ENCODE measurements around the gene NFASC. TPM values are rescaled to one million over a fixed set of nuclear protein-coding genes. Genes with fewer than 3 reads are reported as not detected.

The NFASC gene
- total RNA-seq, 1 donor from 2014 or later = 0.18 TPM

GRCh38 chr1:204960306-204961125 lies 89.9 kb downstream of the NFASC start:
- H3K27me3 Mint-ChIP-seq (ENCODE audit: low read depth) = peaks cover 18% of the 10 kb centered on the region
- H3K27ac Mint-ChIP-seq = no peak overlapping the region
- DNase-seq (ENCODE audit: low spot score) = no peak
- H3K4me1 Mint-ChIP-seq (ENCODE audit: low read depth) = no peaks in the 10 kb centered on the region
- H3K4me3 Mint-ChIP-seq (ENCODE audit: low read depth) = no peak overlapping the region
- intact Hi-C loops (cut with micrococcal nuclease) = no loop called here
- no peaks in the 10 kb centered on the region for H3K9me3 Mint-ChIP-seq
- H3K36me3 Mint-ChIP-seq (ENCODE audit: low read depth) = no peaks in the 10 kb centered on the region

DNA sequence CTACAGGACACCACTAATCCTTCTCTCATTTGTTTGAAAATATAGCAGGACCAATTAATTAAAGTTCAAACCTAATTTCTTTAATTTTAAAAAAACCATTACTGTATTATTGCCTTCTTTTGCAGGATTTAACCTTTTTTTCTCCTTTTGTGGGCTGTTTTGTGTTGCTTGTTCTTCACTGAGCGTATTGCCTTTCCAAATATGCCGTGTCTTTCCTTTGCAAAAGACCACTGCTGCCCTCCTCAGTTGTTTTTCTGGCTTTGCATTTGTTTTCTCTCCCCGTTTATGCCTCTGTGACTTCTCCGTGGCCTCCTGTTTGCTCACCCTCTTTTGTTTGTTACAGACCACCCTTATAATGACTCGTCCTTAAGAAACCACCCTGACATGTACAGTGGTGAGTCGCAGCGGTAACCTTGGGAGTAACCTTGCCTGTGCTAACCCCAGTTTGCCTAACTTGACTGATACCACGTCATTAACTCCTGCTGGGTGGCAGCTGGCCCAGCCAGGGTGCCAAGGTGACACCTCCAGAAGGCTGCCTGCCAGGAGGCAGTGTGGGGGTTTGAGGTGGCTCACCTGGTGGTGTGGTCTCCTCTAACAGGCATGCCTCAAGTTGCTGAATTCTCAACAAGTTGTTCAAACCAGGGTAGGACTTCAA lies 91.2 kb downstream of the NFASC start:
- intact Hi-C loops (cut with micrococcal nuclease) = no loop called here
- Mint-ChIP-seq H3K4me3 (ENCODE audit: low read depth) (no peak overlapping the region), H3K9me3 (no peaks in the 10 kb centered on the region), H3K4me1 (ENCODE audit: low read depth) (no peaks in the 10 kb centered on the region), H3K36me3 (ENCODE audit: low read depth) (no peaks in the 10 kb centered on the region), H3K27me3 (ENCODE audit: low read depth) (peaks cover 15% of the 10 kb centered on the region), H3K27ac (no peak overlapping the region)
- DNase-seq (ENCODE audit: low spot score) = no peak

DNA sequence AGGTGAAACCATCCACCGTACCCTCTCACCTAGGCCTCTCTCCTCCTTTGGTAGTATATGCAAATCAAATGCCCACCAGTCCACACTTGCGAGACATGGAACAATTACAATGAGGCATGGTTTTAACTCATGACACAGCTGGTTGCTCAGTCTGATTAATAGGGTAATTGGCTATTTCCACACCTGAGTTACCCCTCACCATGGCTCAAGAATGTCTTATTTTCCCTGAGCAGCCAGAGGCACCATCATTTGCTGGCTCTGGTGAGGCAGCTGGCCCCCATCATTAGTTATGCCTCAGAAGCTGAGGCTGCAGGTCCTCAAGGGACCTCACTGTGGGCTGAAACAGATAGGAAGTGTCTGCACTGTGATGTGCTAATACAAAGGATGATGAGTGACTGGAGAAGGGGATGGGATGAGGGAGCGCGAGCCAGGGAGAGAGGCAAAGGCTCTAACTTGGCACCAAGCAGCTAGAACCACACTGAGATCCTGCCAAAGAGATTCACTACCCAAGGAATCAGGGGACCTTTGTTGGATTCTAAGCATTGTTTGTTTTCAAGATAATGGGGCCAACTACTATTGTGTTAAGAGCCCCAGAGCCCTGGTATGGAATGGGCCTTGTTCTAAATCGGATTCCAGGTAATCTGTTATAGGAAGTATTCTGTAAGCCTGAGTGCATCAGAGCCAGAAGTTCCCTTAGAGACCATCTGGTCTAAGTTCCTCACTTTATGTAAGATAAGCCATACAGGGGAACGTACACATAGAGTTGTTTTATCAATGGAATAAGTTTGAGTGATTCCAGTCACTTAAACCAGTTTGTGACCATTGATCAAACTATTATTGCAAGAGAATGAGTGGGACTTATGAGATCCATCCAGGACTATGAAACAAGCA lies 92.3 kb downstream of the NFASC start:
- intact Hi-C loops (cut with micrococcal nuclease) = no loop called here
- H3K4me1 Mint-ChIP-seq (ENCODE audit: low read depth) = no peaks in the 10 kb centered on the region
- H3K27me3 Mint-ChIP-seq (ENCODE audit: low read depth) = peaks cover 13% of the 10 kb centered on the region
- H3K27ac Mint-ChIP-seq = no peak overlapping the region
- H3K4me3 Mint-ChIP-seq (ENCODE audit: low read depth) = no peak overlapping the region
- DNase-seq (ENCODE audit: low spot score) = no peak
- no peaks in the 10 kb centered on the region for H3K36me3 Mint-ChIP-seq (ENCODE audit: low read depth)
- H3K9me3 Mint-ChIP-seq = no peaks in the 10 kb centered on the region

- H3K27me3 Mint-ChIP-seq (ENCODE audit: low read depth) = peaks cover 18% of the 10 kb centered on the region
- no peaks in the 10 kb centered on the region for H3K4me1 Mint-ChIP-seq (ENCODE audit: low read depth)
- no peak overlapping the region for H3K27ac Mint-ChIP-seq
- DNase-seq (ENCODE audit: low spot score) = no peak
- no peak overlapping the region for H3K4me3 Mint-ChIP-seq (ENCODE audit: low read depth)
- H3K9me3 Mint-ChIP-seq = no peaks in the 10 kb centered on the region
- H3K36me3 Mint-ChIP-seq (ENCODE audit: low read depth) = no peaks in the 10 kb centered on the region
- intact Hi-C loops (cut with micrococcal nuclease) = no loop called here
Observed at GRCh38 chr1:204967451-204967850, 96.8 kb downstream of the NFASC start.

GRCh38 chr1:204968135-204968534 lies 97.5 kb downstream of the NFASC start:
- Mint-ChIP-seq H3K4me1 (ENCODE audit: low read depth) (no peaks in the 10 kb centered on the region), H3K4me3 (ENCODE audit: low read depth) (no peak overlapping the region), H3K27ac (no peak overlapping the region), H3K27me3 (ENCODE audit: low read depth) (peaks cover 19% of the 10 kb centered on the region), H3K9me3 (no peaks in the 10 kb centered on the region), H3K36me3 (ENCODE audit: low read depth) (no peaks in the 10 kb centered on the region)
- no peak for DNase-seq (ENCODE audit: low spot score)
- intact Hi-C loops (cut with micrococcal nuclease) = no loop called here

- H3K9me3 Mint-ChIP-seq = no peaks in the 10 kb centered on the region
Observed at GRCh38 chr1:204968951-204969350, 98.3 kb downstream of the NFASC start.

DNA sequence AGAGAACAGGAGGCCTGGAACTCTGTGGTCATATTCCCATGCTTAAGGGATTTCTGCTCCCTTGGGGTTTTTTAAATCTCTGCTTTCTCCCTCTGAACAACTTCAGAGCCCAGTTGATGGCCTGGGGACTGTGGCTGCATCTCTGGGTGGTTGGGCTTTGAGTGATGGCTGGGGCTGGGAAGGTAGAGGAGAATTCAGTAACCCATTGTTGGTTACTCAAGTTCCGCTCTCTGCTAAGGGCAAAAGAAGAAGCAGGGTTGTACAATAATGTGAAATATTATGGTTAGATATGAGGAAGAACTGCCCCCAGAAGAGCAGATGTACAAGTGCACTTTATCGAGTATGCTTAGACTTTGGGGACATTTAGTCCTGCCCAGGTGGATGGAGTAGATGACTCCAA lies 100.3 kb downstream of the NFASC start:
- Mint-ChIP-seq H3K4me3 (ENCODE audit: low read depth) (no peak overlapping the region), H3K9me3 (no peaks in the 10 kb centered on the region), H3K4me1 (ENCODE audit: low read depth) (no peaks in the 10 kb centered on the region), H3K27ac (no peak overlapping the region), H3K27me3 (ENCODE audit: low read depth) (peaks cover 16% of the 10 kb centered on the region), H3K36me3 (ENCODE audit: low read depth) (no peaks in the 10 kb centered on the region)
- intact Hi-C loops (cut with micrococcal nuclease) = no loop called here
- no peak for DNase-seq (ENCODE audit: low spot score)

More at GRCh38 chr1:204968951-204969350, 98.3 kb downstream of the NFASC start:
- no peak overlapping the region for H3K4me3 Mint-ChIP-seq (ENCODE audit: low read depth)
- no peak overlapping the region for H3K27ac Mint-ChIP-seq
- intact Hi-C loops (cut with micrococcal nuclease) = no loop called here
- H3K4me1 Mint-ChIP-seq (ENCODE audit: low read depth) = no peaks in the 10 kb centered on the region
- no peaks in the 10 kb centered on the region for H3K36me3 Mint-ChIP-seq (ENCODE audit: low read depth)
- DNase-seq (ENCODE audit: low spot score) = no peak
- H3K27me3 Mint-ChIP-seq (ENCODE audit: low read depth) = peaks cover 19% of the 10 kb centered on the region

DNA sequence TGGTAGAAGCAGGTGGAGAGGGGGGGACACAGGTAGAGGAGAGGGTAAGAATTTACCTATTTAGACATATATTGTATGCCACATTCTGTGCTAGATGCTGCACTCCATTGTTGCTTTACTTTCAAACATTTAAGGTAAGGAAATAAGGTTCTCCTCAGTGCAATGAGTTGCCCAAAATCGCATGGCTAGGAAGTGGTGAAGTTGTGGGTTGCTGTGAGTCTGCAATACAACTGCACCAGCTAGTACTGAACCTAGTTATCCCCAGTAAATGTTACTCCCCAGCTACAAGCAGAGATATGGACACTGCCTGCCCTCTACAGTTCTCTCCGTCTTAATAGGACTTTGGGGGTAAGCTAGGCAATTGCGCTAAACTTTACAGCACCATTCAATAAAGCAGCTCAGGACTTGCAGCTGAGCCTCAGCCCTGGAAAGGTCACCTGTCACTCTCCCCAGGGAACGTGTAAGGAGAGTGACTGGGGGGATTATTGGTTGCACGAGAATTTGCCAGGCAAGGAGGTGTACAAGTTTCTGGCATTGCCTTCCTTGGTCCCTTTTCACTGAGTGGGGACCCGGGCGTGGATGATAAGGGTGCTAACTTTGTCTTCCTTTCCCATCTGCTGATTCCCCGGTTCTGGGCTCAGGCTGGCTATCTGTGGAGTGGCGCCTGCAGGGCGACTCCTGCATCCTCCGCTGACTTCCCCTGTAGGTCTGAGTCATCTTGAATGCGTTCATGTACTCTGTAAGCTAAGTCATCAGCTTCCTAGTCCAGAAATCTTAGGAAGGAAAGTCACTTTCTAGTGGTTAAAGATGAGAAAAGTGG lies 101.1 kb downstream of the NFASC start:
- H3K27ac Mint-ChIP-seq = no peak overlapping the region
- no peaks in the 10 kb centered on the region for H3K4me1 Mint-ChIP-seq (ENCODE audit: low read depth)
- peaks cover 15% of the 10 kb centered on the region for H3K27me3 Mint-ChIP-seq (ENCODE audit: low read depth)
- no peaks in the 10 kb centered on the region for H3K9me3 Mint-ChIP-seq
- no peak overlapping the region for H3K4me3 Mint-ChIP-seq (ENCODE audit: low read depth)
- H3K36me3 Mint-ChIP-seq (ENCODE audit: low read depth) = no peaks in the 10 kb centered on the region
- DNase-seq (ENCODE audit: low spot score) = no peak
- intact Hi-C loops (cut with micrococcal nuclease) = no loop called here

GRCh38 chr1:204972426-204972825 lies 101.8 kb downstream of the NFASC start:
- intact Hi-C loops (cut with micrococcal nuclease) = no loop called here
- H3K27ac Mint-ChIP-seq = no peak overlapping the region
- no peaks in the 10 kb centered on the region for H3K36me3 Mint-ChIP-seq (ENCODE audit: low read depth)
- H3K4me1 Mint-ChIP-seq (ENCODE audit: low read depth) = no peaks in the 10 kb centered on the region
- H3K9me3 Mint-ChIP-seq = no peaks in the 10 kb centered on the region
- H3K27me3 Mint-ChIP-seq (ENCODE audit: low read depth) = peaks cover 15% of the 10 kb centered on the region
- no peak for DNase-seq (ENCODE audit: low spot score)
- H3K4me3 Mint-ChIP-seq (ENCODE audit: low read depth) = no peak overlapping the region

DNA sequence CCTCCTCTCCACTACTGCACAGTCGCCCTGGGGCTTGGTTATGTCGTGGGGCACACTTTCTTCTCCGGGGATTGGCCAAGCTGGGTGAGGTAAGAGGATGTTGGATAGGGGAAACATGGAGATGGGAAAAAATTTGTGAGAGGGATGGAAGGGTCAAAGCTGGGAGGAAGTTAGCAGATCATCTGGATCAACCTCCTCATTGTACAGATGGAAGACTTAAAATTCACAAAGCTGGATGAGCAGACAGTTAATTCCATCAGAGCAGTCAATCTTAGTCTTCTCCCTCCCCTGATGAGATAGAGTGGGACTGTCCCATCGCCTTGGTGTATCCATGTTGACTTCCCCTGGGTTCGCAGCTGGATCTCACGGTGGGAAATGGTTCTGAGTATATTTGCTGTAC lies 102.8 kb downstream of the NFASC start:
- intact Hi-C loops (cut with micrococcal nuclease) = no loop called here
- H3K27ac Mint-ChIP-seq = no peak overlapping the region
- DNase-seq (ENCODE audit: low spot score) = no peak

GRCh38 chr1:204974327-204974726 lies 103.7 kb downstream of the NFASC start:
- Mint-ChIP-seq H3K9me3 (no peaks in the 10 kb centered on the region), H3K36me3 (ENCODE audit: low read depth) (no peaks in the 10 kb centered on the region)
- intact Hi-C loops (cut with micrococcal nuclease) = no loop called here

More for the DNA sequence above, 102.8 kb downstream of the NFASC start:
- Mint-ChIP-seq H3K27me3 (ENCODE audit: low read depth) (peaks cover 15% of the 10 kb centered on the region), H3K9me3 (no peaks in the 10 kb centered on the region), H3K4me1 (ENCODE audit: low read depth) (no peaks in the 10 kb centered on the region), H3K4me3 (ENCODE audit: low read depth) (no peak overlapping the region), H3K36me3 (ENCODE audit: low read depth) (no peaks in the 10 kb centered on the region)

DNA sequence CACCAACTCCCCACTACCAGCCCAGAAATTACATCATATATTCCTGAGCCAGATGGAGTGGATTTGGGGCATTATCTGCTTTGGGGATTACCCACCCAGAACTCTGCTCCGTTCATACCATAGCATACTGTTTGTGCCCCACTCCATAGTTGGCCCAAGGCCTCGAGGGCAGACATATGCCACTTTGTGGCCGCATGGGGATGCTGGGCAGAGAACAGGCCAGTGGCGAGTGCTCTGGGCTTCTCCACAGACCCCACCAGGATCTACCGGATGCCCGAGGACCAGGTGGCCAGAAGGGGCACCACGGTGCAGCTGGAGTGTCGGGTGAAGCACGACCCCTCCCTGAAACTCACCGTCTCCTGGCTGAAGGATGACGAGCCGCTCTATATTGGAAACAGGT lies 104.4 kb downstream of the NFASC start:
- no peaks in the 10 kb centered on the region for H3K36me3 Mint-ChIP-seq (ENCODE audit: low read depth)
- no peaks in the 10 kb centered on the region for H3K9me3 Mint-ChIP-seq
- peaks cover 15% of the 10 kb centered on the region for H3K27me3 Mint-ChIP-seq (ENCODE audit: low read depth)
- no peaks in the 10 kb centered on the region for H3K4me1 Mint-ChIP-seq (ENCODE audit: low read depth)
- intact Hi-C loops (cut with micrococcal nuclease) = no loop called here
- no peak for DNase-seq (ENCODE audit: low spot score)
- H3K4me3 Mint-ChIP-seq (ENCODE audit: low read depth) = no peak overlapping the region
- no peak overlapping the region for H3K27ac Mint-ChIP-seq

More at GRCh38 chr1:204974327-204974726, 103.7 kb downstream of the NFASC start:
- peaks cover 15% of the 10 kb centered on the region for H3K27me3 Mint-ChIP-seq (ENCODE audit: low read depth)
- no peak for DNase-seq (ENCODE audit: low spot score)
- H3K4me1 Mint-ChIP-seq (ENCODE audit: low read depth) = no peaks in the 10 kb centered on the region
- H3K4me3 Mint-ChIP-seq (ENCODE audit: low read depth) = no peak overlapping the region
- no peak overlapping the region for H3K27ac Mint-ChIP-seq

All from activated T-helper 2 cell treated with anti-CD3 and anti-CD28 coated beads, Interferon-gamma antibody, Interleukin-2, Interleukin-4, amounts not matched to agents 10 μg/mL and 5 μg/mL and 100 μg/mL, durations not matched to agents 14 hours and 24 hours and 36 hours (primary cell).